Measurements from ENCODE around the gene RSPH6A.

Gene RSPH6A

GRCh38 chr19:45770192-45771101, 44.7 kb downstream of the RSPH6A start:
- DNase-seq (ENCODE audit: extremely low read depth, low read depth), result peak; percentile 95
- TF ChIP-seq CTCF (IDR thresholded peaks at IDR 0.05; ENCODE audit: low read depth, low read length), result peak; percentile 76

GRCh38 chr19:45769821-45770191, 45.3 kb downstream of the RSPH6A start:
- TF ChIP-seq CTCF (IDR thresholded peaks at IDR 0.05; ENCODE audit: low read depth, low read length), result no peak
- no peak for DNase-seq (ENCODE audit: extremely low read depth, low read depth)

DNA sequence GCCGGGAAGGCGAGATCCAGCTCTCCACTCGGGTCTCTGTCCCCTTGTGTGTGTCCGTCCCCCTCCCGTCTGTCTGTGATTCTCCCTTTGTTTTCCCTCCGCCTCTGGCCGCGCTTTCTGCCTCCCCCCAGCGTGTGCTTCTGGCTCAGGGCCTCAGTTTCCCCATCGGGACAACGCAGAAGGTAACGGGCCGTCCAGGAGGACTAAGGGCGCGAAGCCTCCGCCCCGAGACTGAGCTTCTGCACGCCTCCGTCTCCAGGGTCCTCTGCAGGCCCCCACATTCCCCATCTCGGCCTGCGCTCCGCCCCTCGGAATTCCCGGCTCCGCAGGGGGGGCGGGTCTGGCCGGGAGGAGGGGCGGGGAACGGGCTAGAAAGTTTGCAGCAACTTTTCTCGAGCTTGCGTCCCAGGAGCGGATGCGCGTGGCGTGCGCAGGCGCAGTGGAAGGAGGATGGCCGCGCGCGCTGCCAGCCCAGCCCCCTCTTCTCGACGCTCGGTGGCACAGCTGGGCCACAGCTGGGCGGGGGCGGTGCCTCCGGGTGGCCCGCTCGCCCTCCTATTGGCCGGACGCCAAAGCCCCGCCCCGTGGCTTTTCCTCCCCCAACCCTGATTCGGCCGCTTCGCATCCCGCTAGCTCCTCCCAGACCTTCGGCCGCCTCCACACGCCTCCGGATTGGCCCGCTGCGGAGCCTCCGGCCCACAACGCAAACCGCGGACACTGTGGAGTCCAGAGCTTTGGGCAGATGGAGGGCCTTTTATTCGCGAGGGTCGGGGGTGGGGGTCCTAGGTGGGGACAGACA, 45.9 kb downstream of the RSPH6A start, which contains the start of gene SIX5:
SIX5 (minus strand) TSS at position 269 of the 799 bp plus-strand sequence. CDS start 408 bp downstream, outside the sequence.
- TF ChIP-seq CTCF (IDR thresholded peaks at IDR 0.05; ENCODE audit: low read depth, low read length), result no peak
- peak; percentile 98 for DNase-seq (ENCODE audit: extremely low read depth, low read depth)

DNA sequence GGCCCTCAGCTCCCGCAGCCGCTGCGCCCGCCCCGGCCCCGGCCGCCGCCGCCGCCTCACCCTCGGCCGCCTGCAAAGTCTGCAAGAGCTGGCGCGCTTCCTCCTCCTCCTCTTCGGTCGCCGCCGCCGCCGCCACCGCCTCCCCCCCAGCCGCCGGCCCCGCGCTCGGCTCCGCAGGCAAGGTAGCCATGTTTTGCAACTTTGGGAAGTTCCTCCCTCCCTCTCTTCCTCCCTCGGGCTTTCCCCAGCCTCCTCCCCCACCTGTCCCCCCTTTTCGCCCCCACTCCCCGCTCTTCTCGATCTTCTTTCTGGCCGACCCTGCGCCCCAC, 46.5 kb downstream of the RSPH6A start:
- TF ChIP-seq CTCF (IDR thresholded peaks at IDR 0.05; ENCODE audit: low read depth, low read length), result no peak
- DNase-seq (ENCODE audit: extremely low read depth, low read depth), result no peak

DNA sequence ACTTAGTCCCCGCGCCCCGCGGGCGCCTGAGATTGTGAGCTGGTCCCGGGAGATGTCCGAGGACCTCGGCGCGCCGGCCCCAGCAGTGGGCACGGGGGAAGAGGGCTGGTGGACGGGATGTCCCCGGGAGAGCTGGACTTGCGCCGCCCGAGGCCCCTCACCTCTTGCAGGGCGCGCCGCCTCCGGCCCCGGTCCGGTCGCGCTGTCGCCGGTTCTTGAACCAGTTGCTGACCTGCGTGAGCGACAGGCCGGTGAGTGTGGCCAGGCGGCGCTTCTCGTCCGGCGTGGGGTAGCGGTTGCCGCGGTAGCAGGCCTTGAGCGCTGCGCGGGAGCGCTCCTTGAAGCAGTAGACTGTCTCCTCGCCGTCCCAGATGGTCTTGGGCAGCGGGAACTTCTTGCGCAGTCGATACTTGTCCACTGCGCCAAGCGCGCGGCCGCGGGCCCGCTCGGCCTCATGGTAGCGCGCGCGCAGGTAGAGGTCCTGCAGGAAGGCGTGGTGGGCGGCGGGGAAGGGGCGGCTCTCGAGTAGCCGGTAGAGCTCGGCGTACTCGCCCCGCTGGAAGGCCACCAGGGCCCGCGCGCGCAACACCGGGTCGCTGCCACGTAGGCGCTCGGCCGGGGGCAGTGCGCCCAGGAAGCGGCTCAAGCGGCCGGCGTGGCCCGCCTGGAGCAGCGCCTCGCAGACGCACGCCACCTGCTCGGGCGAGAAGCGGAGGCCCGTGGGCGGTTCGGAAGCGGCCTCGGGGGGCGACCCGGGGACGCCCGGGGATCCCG, 47.0 kb downstream of the RSPH6A start:
- no peak for TF ChIP-seq CTCF (IDR thresholded peaks at IDR 0.05; ENCODE audit: low read depth, low read length)
- no peak for DNase-seq (ENCODE audit: extremely low read depth, low read depth)

- TF ChIP-seq CTCF (IDR thresholded peaks at IDR 0.05; ENCODE audit: low read depth, low read length), result no peak
- peak; percentile 72 for DNase-seq (ENCODE audit: extremely low read depth, low read depth)
These were observed 47.7 kb downstream of the RSPH6A start for GRCh38 chr19:45767410-45767880.
